NCI-H345 treated with DMSO at 0.1 percent for 48 hours (cell line): ENCODE measurements around the gene FAM78B.
A peak's percentile ranks its signal among the peaks of the same experiment; 100 is the strongest.

ENCODE experiments used
- DNase-seq: peaks from one replicate; lab custom pipeline; 2025; ENCODE audit not compliant: unreplicated experiment; lab: John Stamatoyannopoulos, UW

The FAM78B gene

GRCh38 chr1:166073489-166073888 lies 93.3 kb downstream of the FAM78B start:
- DNase-seq = no peak

- DNase-seq = no peak
Observed at GRCh38 chr1:166069390-166069789, 97.4 kb downstream of the FAM78B start.

- peak; percentile 27 for DNase-seq
Observed at GRCh38 chr1:166066107-166066506, 100.7 kb downstream of the FAM78B start.

DNA sequence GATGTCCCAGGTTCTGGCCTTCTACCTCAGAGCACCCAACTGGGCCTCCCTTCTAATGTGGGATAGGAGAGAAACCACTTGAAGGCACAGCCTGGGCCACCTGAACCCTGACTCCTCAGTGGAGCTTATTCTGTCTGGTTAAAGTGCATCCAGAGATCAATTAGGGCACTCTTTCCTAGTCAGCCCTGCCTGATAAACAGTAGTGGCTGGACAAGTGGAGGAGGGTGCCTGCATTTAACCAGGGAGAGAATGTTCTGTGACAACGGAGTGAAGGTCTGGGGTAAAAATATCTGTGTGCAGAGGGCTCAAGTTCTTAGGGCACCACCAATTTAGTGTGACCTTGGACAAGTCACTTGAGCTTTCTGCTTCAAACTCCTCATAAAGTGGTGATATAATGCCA lies 101.8 kb downstream of the FAM78B start:
- no peak for DNase-seq

DNA sequence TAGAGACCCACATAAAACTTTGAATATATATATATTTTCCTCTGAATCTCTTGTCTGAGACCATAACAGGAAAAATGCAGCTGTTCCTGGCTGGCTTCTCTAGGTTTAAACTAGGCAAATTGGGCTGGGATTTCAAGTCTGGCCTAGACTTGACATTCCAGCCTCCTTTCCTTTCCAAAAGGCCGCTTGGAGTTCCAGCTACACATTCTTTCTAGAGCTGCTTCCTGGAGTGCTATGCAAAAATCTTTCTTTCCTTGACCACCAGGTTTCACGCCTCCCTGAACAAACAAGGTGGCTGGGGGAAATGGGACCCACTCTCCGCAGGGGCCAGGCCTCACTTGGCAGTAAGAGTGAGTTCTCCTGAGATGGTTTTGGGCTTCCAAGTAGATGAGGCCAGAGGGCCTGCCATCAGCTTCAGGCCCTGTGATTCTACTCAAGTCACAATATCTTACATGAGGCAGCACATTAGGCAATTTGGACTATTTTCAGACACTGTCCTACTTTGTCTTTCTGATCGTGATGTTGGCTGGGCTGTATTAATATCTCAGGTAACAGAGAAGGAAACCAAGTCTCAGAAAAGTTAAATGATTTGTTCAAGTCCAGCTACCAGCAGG lies 102.4 kb downstream of the FAM78B start:
- DNase-seq = no peak

- DNase-seq = no peak
Observed at GRCh38 chr1:166063701-166064100, 103.1 kb downstream of the FAM78B start.

DNA sequence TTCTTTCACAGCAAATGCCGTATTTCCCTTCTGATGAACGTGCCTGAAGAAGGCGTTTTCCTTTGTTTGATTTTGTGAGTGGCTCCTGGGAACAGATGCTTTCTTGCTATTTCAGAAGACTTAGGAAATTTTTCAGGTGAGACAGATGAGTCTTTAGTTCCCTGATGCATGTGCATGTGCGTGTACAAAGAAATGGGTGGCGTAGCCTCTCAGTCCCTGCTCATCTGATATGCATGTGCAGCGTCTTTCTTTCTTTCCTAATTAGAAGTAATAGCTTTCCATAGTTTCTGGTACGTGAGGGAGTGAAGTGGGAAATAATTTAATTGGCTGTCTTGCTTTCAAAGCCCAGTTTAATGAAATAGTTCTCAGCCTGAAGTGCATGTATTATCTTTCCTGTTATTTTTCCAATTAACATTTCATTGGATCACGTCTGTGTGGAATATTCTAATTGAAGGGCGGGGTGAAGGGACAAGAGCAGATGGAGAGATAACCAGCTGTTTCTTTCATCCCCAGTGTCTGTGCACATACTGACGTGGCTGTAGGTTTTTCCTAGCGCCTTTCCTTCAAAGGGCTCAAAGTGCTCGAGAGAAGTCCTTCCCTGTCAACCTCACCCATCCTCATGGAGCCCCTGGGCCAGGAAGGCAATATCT lies 104.3 kb downstream of the FAM78B start:
- DNase-seq = no peak

GRCh38 chr1:166057650-166058049 lies 109.2 kb downstream of the FAM78B start:
- no peak for DNase-seq

DNA sequence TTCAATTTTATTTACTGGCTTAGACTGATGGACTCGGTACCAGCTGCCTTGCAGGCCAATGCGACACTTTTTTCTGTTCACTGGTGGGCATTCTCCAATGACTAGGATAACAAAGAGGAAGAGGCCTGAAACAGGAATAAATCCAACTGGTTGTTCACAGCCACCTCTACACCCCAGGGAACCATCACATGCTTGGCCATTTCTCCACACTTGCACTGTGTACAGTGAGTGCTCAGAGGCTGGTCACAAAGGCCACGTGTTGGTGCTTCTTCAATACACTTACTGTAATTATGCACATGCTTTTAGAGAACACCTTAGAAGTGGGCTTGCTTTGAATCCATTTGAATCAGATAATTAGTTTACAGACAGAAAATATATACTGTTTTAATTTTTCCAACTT lies 113.4 kb downstream of the FAM78B start:
- no peak for DNase-seq

DNA sequence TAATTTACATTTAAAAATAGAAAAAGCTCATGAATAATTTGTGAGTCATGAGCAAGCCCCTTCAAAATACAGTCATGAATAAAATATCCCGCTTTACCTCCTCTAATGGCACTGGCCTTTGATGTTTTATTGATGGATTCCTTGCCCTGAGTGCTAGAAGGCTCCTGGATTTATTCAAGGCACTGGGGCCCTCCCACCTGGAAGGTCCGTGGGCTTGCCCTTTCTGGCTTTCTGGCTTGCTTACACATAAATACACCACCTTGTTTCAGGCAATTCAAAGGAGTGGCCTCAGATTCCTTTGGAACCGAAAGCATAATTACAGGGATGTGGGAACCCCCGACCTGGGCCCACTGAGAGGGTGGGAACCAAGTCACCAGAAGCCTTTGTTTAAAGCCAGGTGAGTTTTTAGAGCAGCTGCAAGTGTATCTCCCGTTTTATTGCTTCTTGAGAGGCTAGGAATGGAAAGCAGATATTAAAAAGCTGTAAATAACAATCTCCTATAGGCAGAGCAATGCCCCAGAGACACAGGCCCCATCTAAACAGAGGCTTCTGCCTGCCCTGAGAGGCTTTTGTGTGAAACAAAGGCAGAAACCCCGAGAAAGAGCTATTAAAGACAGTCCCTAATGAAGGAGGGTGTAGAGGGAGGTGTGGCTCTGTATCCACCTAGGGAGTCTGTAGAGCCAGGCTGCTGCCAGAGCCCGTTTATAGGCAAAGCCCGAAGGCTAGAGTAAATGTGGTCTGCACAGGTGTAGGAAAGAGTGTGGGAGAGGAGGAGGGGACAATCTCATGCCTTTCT lies 126.4 kb downstream of the FAM78B start:
- DNase-seq = peak; percentile 44

DNA sequence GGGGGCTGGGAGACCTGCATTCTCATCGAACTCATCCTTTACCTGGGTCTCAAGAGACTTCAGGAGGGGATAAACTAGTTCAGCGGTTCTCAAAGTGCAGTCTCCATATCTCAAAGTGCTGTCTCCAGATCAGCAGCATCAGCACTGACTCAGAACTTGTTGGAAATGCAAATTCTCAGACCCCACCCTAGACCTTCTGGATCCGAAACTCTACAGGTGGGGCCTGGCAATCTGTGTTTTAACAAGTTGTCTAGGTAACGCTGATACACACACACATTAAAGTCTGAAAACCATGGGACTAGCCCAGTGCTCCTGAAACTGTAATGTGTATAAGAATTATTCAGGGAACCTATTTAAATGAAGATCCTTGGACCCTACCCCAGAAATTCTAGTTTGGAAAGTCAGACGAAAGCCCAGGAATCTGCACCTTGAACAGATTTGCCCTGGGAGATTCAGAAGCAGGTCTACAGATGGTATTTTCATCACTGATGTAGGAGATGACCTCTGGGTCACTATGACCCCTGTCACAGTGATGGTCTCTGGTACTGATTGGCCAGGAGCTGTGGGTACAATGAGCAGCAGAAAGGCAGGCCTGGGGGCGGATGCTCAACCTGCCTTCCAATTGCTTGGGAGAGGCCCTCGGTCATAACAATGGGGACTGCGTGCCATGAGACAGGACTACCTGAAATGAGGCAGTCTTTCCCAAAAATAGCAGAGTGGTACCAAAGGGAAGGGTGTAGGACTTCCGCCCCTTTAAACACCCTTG lies 127.2 kb downstream of the FAM78B start:
- no peak for DNase-seq

DNA sequence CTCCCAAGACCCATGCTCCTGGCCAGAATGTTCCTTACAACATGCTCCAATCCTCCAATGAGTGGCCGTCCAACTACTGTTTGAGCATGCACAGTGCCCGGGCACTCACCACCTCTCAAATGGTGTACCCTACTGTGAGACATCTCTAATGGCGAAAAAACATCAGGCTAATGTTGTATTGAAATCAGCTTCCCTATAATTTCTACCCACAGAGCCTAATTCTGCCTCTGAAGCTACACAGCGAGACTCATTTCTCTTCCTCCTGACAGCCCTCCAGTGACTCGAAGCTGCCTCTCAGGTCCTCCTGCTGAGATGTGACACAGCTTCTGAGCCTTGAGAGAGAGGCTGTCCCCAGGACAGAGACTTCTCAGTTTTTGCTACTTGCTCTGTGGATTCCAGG lies 130.7 kb downstream of the FAM78B start:
- DNase-seq = no peak

DNA sequence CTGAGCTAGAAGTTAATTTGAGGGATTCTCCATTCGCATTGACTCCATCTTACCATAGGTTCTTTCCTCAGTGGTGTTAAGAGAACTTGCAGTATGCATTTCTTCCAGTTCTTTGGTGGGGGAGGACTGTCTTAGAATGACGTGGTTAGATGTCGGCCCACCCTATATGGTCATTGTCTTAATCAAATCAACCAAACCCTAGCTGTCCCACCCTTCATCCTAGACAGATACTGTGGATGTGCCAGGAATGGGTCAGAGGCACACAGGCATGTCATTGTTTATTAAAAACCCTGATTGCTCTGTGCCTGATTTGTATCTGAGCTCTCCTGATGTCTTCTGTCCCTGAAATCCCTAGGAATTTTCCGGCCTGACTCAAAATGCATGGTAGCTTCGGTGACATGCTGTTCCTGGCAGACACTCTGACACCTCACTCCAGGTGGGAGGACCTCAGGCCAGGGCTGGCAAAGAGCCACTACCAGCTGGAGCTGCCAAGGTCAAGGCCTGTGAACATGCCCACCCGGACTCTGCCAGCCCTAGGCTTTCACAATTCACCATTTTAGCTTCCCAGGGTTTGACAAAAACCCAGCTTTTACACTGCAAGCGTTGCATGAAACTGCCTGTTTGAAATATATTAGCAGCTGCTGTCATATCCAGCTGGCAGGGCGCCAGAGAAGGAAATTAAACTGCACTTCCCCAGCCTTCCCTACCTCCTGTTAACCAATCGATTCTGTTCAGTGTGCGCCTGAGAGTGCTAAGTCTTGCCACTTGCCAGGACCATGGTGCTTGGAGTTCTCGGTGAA lies 134.0 kb downstream of the FAM78B start:
- peak; percentile 39 for DNase-seq

DNA sequence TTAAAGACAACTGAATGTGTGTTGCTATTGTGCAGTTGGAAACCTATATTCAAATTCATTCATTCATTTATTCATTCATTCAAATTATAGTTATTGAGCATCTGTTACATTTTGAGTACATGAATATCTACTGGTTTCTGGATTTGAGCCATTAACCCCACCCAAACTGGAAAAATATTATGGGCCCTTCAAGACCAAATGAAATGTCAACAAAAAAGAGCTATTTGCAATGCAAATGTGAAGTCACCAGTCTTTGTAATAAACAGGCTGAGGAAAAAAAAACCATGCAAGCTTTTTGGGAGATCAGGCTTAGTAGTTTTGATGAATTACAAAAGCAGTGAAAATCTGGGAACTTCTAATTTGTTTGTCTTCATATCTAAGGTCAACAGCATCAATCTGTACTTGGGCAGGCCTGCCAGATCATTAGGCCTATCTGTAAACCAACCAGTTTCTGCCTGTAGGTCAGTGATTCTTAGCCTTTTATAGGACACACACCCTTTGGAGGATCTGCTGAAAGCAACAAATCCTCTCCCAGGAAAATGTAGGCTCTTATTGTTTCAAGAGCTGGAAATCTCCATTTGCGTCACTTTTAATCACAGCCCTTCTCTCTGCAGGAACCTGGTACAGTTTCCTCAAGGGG lies 134.7 kb downstream of the FAM78B start:
- DNase-seq = no peak

GRCh38 chr1:166029196-166029945 lies 137.4 kb downstream of the FAM78B start:
- no peak for DNase-seq

DNA sequence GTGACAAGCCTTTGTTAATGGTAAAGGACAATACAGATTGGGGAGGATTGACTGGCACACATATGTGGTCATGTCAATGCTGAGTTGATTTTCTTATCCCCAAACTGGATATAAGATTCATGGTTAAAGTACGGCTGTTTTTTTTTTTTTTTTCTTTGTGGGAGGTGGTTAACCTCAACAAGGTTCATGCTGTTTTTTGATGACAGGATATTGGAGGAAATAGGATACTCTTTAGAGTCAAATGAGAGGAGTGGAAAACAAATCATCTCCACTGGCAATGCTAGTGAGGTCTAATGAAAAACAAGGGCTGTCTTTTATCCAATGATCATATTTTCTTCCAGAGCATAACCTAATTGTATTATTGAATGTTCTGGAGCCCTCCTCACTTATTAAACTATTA lies 140.2 kb downstream of the FAM78B start:
- no peak for DNase-seq

DNA sequence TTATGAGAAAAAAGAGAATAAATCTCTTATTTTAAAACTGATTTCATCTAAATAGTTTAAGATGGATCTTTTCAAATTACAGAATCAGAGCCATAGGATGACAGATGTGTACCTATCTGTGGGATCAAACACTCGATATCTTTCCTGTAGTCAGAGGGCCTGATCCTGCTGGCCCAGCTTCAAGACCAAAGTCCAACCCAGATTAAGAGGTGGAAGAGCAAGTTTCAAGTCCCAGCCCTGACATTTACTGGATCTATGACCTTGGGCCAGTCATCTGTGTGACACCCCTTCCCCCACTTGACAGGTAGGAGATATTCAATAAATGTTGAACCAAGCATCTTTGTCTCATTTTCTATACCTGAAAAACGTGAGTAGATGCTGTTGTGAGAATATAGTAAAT lies 140.7 kb downstream of the FAM78B start:
- no peak for DNase-seq

- no peak for DNase-seq
Observed at GRCh38 chr1:166020210-166020609, 146.6 kb downstream of the FAM78B start.
